ENCODE results near the gene BMP3.

DNA sequence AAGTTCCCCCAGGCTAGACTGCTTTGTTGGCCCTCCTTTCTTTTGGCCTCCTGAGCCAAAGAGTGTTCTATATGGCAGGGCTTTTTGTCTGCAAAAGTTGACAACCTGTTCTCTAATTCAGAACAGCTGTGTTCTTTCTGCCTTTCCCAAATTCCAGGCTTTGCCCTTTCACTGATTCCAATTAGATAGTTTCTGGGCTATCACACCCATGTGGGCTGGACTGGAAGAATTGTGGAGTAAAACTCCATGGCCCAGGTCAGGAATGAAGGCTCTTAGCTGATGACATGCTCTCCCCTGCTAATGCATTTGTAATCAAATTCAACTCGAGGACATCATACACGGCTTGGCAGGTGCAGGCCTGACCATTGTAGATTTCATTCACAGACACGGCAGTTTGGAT is 19.4 kb downstream of the BMP3 start:
- TF ChIP-seq, protein P1, sequence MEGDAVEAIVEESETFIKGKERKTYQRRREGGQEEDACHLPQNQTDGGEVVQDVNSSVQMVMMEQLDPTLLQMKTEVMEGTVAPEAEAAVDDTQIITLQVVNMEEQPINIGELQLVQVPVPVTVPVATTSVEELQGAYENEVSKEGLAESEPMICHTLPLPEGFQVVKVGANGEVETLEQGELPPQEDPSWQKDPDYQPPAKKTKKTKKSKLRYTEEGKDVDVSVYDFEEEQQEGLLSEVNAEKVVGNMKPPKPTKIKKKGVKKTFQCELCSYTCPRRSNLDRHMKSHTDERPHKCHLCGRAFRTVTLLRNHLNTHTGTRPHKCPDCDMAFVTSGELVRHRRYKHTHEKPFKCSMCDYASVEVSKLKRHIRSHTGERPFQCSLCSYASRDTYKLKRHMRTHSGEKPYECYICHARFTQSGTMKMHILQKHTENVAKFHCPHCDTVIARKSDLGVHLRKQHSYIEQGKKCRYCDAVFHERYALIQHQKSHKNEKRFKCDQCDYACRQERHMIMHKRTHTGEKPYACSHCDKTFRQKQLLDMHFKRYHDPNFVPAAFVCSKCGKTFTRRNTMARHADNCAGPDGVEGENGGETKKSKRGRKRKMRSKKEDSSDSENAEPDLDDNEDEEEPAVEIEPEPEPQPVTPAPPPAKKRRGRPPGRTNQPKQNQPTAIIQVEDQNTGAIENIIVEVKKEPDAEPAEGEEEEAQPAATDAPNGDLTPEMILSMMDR (IDR thresholded peaks at IDR 0.05), result no peak
- TF ChIP-seq POLR2A (IDR thresholded peaks at IDR 0.05) (no peak), EP300 (IDR thresholded peaks at IDR 0.05) (no peak)
